Kidney (tissue), 14 donors: Measurements from ENCODE around the gene FMO1. TPM values are rescaled to one million over a fixed set of nuclear protein-coding genes. Genes with fewer than 3 reads are reported as not detected.
A peak's percentile ranks its signal among the peaks of the same experiment; 100 is the strongest.

Experiments used
- DNase-seq, 5 donors: peaks; one replicate each; pipeline ENCODE4 v3.0.0-alpha.2; 2013 to 2020
- FAIRE-seq: peaks from 2 replicates; lab custom pipeline; 2012; peaks lifted over from hg19 to GRCh38; lab: Jason Lieb, UNC
- H3K27ac ChIP-seq, 2 donors: one replicate each; pipeline ENCODE4 v1.7.0; 2013; ENCODE audit warnings: low read depth in 2 of 2, low read length in 2 of 2, inconsistent platforms in 1 of 2
- H3K27me3 ChIP-seq: one replicate; pipeline ENCODE4 v1.7.1; 2013; ENCODE audit warnings: low read length, inconsistent platforms; ENCODE audit not compliant: control insufficient read depth, insufficient read depth
- H3K36me3 ChIP-seq, 3 donors: one replicate each; pipeline versions ENCODE4 v1.7.0 to v1.7.1; 2013; ENCODE audit warnings: low read length in 3 of 3, control low read depth in 1 of 3, inconsistent platforms in 1 of 3; ENCODE audit not compliant: insufficient read depth in 3 of 3, control insufficient read depth in 2 of 3
- H3K4me1 ChIP-seq, 3 donors: one replicate each; pipeline versions ENCODE4 v1.7.0 to v1.7.1; 2013; ENCODE audit warnings: low read length in 3 of 3, inconsistent platforms in 1 of 3, low read depth in 1 of 3; ENCODE audit not compliant: control insufficient read depth in 2 of 3, insufficient read depth in 2 of 3
- H3K4me3 ChIP-seq, 3 donors: one replicate each; pipeline versions ENCODE4 v1.7.0 to v1.8.1; 2013; ENCODE audit warnings: low read length in 3 of 3, control low read depth in 1 of 3, inconsistent platforms in 1 of 3
- H3K9ac ChIP-seq, 3 donors: one replicate each; pipeline versions ENCODE4 v1.7.0 to v1.7.1; 2013; ENCODE audit warnings: low read length in 3 of 3, control low read depth in 1 of 3, inconsistent platforms in 1 of 3
- H3K9me3 ChIP-seq, 3 donors: one replicate each; pipeline versions ENCODE4 v1.7.0 to v1.7.1; 2013; ENCODE audit warnings: low read length in 3 of 3, control low read depth in 1 of 3, inconsistent platforms in 1 of 3; ENCODE audit not compliant: control insufficient read depth in 2 of 3, insufficient read depth in 1 of 3
- CTCF ChIP-seq: IDR thresholded peaks from 3 replicates; pipeline ENCODE4 v1.5.1; 2012; ENCODE audit warnings: mild to moderate bottlenecking, moderate library complexity, borderline replicate concordance; ENCODE audit not compliant: insufficient read depth; ENCODE audit errors: extremely low read depth
- intact Hi-C: fragments of 100-400 bp; cut with DNase I; formaldehyde crosslinking; loops from one replicate; pipeline ENCODE4 v1.11.1; 2022
- polyA plus RNA-seq: library from polyadenylated mRNA; stranded (reverse); fragments of 350-450 nt; fragmentation: Illumina TruSeq; extraction: RNeasy Lipid Tissue Mini Kit (QIAGEN cat#74804); gene quantifications from one replicate; pipeline ENCODE4 v1.2.3, GENCODE V29; 2014; ENCODE audit warnings: low read depth, low replicate concordance; ENCODE audit not compliant: insufficient read depth
- total RNA-seq: library from RNA; stranded (reverse); fragmentation: NEBNext Ultra II Directional; extraction: Animal tissue kit (Norgen Biotek cat#: 25700); gene quantifications from one replicate; pipeline ENCODE4 v1.2.1, GENCODE V29; 2021
- donor health status: control.
- donor health status: control.
- donor health status: control.
- donor health status: control.
- donor health status: control.
- donor health status: DM: yes; HTN: yes; CAD: no.
- donor health status: Normal renal cell carcinoma (clear cell type).

The FMO1 gene
- total and polyA plus RNA-seq, 2 donors from 2014 or later = 16.5 to 116 TPM

- no peak overlapping the region for H3K4me3 ChIP-seq
- no peak overlapping the region for H3K27ac ChIP-seq
- peaks cover 0 to 15% (median 0%) of the 10 kb centered on the region in 3 donors for H3K36me3 ChIP-seq
- no peaks in the 10 kb centered on the region for H3K27me3 ChIP-seq
- TF ChIP-seq CTCF = no peak
- H3K9ac ChIP-seq = no peak overlapping the region
- no peak for DNase-seq
- H3K4me1 ChIP-seq = peaks cover 0 to 3% (median 0%) of the 10 kb centered on the region in 3 donors
- intact Hi-C loops = no loop called here
- no peak for FAIRE-seq
- H3K9me3 ChIP-seq = no peaks in the 10 kb centered on the region
Observed at GRCh38 chr1:171277534-171277933, 29.2 kb downstream of the FMO1 start.

- H3K27me3 ChIP-seq = no peaks in the 10 kb centered on the region
- peaks cover 0 to 3% (median 0%) of the 10 kb centered on the region in 3 donors for H3K4me1 ChIP-seq
- no peak for FAIRE-seq
- TF ChIP-seq CTCF = no peak
- H3K9ac ChIP-seq = no peak overlapping the region
- no peak overlapping the region for H3K27ac ChIP-seq
- no peak for DNase-seq
- intact Hi-C loops = no loop called here
- peaks cover 0 to 15% (median 0%) of the 10 kb centered on the region in 3 donors for H3K36me3 ChIP-seq
- H3K9me3 ChIP-seq = no peaks in the 10 kb centered on the region
- no peak overlapping the region for H3K4me3 ChIP-seq
Observed at GRCh38 chr1:171279234-171279633, 30.9 kb downstream of the FMO1 start.

- DNase-seq (no peak), FAIRE-seq (no peak)
- no peaks in the 10 kb centered on the region for H3K9me3 ChIP-seq
- peaks cover 0 to 3% (median 0%) of the 10 kb centered on the region in 3 donors for H3K4me1 ChIP-seq
- TF ChIP-seq CTCF = no peak
- no peak overlapping the region for H3K4me3 ChIP-seq
- no peak overlapping the region for H3K9ac ChIP-seq
- intact Hi-C loops = no loop called here
- H3K27me3 ChIP-seq = no peaks in the 10 kb centered on the region
- no peak overlapping the region for H3K27ac ChIP-seq
- H3K36me3 ChIP-seq = peaks cover 0 to 15% (median 0%) of the 10 kb centered on the region in 3 donors
Observed at GRCh38 chr1:171279678-171280077, 31.4 kb downstream of the FMO1 start.

- Histone ChIP-seq H3K27ac (no peak overlapping the region), H3K9me3 (no peaks in the 10 kb centered on the region), H3K36me3 (peaks cover 0 to 15% (median 0%) of the 10 kb centered on the region in 3 donors), H3K4me3 (no peak overlapping the region), H3K27me3 (no peaks in the 10 kb centered on the region), H3K9ac (no peak overlapping the region), H3K4me1 (peaks cover 0 to 3% (median 0%) of the 10 kb centered on the region in 3 donors)
- intact Hi-C loops = no loop called here
- FAIRE-seq (no peak), DNase-seq (peak in 4 of 5 donors; percentile 27 to 54 (median 43))
- no peak for TF ChIP-seq CTCF
Observed at GRCh38 chr1:171280599-171280998, 32.3 kb downstream of the FMO1 start.
